DLD1 (cell line): ENCODE measurements around the gene C12orf60.

Experiments
- in situ Hi-C: cut with HindIII; loops from 2 replicates; pipeline ENCODE4 v1.10.0; 2017; ENCODE audit warnings: low sequenced_read_pairs

Gene C12orf60

GRCh38 chr12:14776236-14776961 is 27.1 kb upstream of the C12orf60 start:
- in situ Hi-C loops = no loop called here

- in situ Hi-C loops = no loop called here
Observed at GRCh38 chr12:14777271-14777670, 26.2 kb upstream of the C12orf60 start.

- in situ Hi-C loops = no loop called here
Observed at GRCh38 chr12:14779834-14780233, 23.6 kb upstream of the C12orf60 start.

GRCh38 chr12:14780859-14781258 is 22.6 kb upstream of the C12orf60 start:
- in situ Hi-C loops = no loop called here

GRCh38 chr12:14781563-14781962 is 21.9 kb upstream of the C12orf60 start:
- in situ Hi-C loops = no loop called here

- in situ Hi-C loops = no loop called here
Observed at GRCh38 chr12:14782756-14783155, 20.7 kb upstream of the C12orf60 start.

GRCh38 chr12:14784471-14784870 is 19.0 kb upstream of the C12orf60 start:
- in situ Hi-C loops = no loop called here

- in situ Hi-C loops = no loop called here
Observed at GRCh38 chr12:14785568-14785967, 17.9 kb upstream of the C12orf60 start.

- in situ Hi-C loops = no loop called here
Observed at GRCh38 chr12:14795028-14795448, 8.4 kb upstream of the C12orf60 start.

- in situ Hi-C loops = no loop called here
Observed at GRCh38 chr12:14802247-14802646, 1.2 kb upstream of the C12orf60 start.

GRCh38 chr12:14802721-14803010 is 804 bp upstream of the C12orf60 start:
- in situ Hi-C loops = no loop called here

GRCh38 chr12:14803830-14804160 is 325 bp downstream of the C12orf60 start:
- in situ Hi-C loops = no loop called here

- in situ Hi-C loops = no loop called here
Observed at GRCh38 chr12:14810167-14810952, 6.9 kb downstream of the C12orf60 start.

- in situ Hi-C loops = no loop called here
Observed at GRCh38 chr12:14810953-14811483, 7.5 kb downstream of the C12orf60 start.

GRCh38 chr12:14811486-14811885 is 8.0 kb downstream of the C12orf60 start:
- in situ Hi-C loops = no loop called here

GRCh38 chr12:14814014-14814413 is 10.5 kb downstream of the C12orf60 start, which contains the start of gene SMCO3:
Gene SMCO3, minus strand, starts transcription at chr12:14814182. Its CDS starts 7,502 bp downstream, at chr12:14806680.
- in situ Hi-C loops = no loop called here

- in situ Hi-C loops = no loop called here
Observed at GRCh38 chr12:14824012-14824634, 20.7 kb downstream of the C12orf60 start.

GRCh38 chr12:14825256-14825655 is 21.8 kb downstream of the C12orf60 start:
- in situ Hi-C loops = no loop called here

- in situ Hi-C loops = no loop called here
Observed at GRCh38 chr12:14826491-14826890, 23.0 kb downstream of the C12orf60 start.

GRCh38 chr12:14827043-14827442 is 23.6 kb downstream of the C12orf60 start:
- in situ Hi-C loops = no loop called here

- in situ Hi-C loops = no loop called here
Observed at GRCh38 chr12:14828892-14829291, 25.4 kb downstream of the C12orf60 start.

GRCh38 chr12:14833336-14833735 is 29.9 kb downstream of the C12orf60 start:
- in situ Hi-C loops = loop anchor here (10.0 kb wide), 1 partner anchor 99 kb away; no protein-coding TSS in a partner anchor
